DND-41 (cell line): ENCODE data around the gene S100A8.

Source experiments
- EZH2 ChIP-seq: IDR thresholded peaks from 3 replicates; pipeline ENCODE4 v1.6.1; 2012; ENCODE audit warnings: borderline replicate concordance, low read depth, mild to moderate bottlenecking, moderate library complexity, low read length, inconsistent platforms; ENCODE audit not compliant: severe bottlenecking
- TF ChIP-seq, protein P1 (sequence below): IDR thresholded peaks from 2 replicates; pipeline ENCODE4 v1.5.1; 2012; ENCODE audit warnings: borderline replicate concordance, low read length, moderate library complexity, mild to moderate bottlenecking; ENCODE audit not compliant: poor library complexity, severe bottlenecking; ENCODE audit errors: extremely low read depth

DNA sequence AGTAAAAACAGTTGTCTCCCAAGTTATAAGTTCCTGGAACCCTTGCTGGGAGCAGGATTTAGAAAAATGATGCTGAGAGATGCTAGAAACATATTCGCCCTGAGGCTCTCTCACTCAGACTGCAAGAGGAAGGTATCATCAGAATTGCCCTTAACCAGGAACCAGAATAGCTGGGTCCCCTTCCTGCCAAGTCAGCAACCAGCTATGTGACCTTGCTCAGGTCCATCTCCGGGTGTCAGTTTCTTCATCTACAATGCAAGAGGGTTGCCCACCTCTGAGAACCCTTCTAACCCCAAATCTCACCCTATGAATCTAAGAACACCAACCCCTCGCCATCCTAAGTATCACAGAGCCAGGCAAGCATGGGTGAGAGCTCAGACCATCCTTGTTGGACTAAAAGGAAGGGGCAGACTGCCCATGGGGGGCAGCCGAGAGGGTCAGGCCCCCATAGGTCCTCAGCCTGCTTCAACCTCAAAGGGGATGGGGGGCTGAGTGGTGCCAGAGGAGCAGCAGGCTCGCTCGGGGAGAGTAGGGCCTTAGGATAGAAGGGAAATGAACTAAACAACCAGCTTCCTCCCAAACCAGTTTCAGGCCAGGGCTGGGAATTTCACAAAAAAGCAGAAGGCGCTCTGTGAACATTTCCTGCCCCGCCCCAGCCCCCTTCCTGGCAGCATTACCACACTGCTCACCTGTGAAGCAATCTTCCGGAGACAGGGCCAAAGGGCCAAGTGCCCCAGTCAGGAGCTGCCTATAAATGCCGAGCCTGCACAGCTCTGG lies 33.6 kb downstream of the S100A8 start:
- TF ChIP-seq, protein P1, sequence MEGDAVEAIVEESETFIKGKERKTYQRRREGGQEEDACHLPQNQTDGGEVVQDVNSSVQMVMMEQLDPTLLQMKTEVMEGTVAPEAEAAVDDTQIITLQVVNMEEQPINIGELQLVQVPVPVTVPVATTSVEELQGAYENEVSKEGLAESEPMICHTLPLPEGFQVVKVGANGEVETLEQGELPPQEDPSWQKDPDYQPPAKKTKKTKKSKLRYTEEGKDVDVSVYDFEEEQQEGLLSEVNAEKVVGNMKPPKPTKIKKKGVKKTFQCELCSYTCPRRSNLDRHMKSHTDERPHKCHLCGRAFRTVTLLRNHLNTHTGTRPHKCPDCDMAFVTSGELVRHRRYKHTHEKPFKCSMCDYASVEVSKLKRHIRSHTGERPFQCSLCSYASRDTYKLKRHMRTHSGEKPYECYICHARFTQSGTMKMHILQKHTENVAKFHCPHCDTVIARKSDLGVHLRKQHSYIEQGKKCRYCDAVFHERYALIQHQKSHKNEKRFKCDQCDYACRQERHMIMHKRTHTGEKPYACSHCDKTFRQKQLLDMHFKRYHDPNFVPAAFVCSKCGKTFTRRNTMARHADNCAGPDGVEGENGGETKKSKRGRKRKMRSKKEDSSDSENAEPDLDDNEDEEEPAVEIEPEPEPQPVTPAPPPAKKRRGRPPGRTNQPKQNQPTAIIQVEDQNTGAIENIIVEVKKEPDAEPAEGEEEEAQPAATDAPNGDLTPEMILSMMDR: no peak
- TF ChIP-seq EZH2: no peak
